A673 (cell line): Measurements from ENCODE around the gene NEK7.

Experiments
- CTCF ChIP-seq: fragments of 300-800, 200-600 bp; sonication (generic); conservative IDR thresholded peaks from 2 replicates; pipeline ENCODE4 v1.5.1; 2017; ENCODE audit warnings: low read depth, mild to moderate bottlenecking, antibody characterized with exemption, low read length, moderate library complexity, mixed read lengths
- EZH2 ChIP-seq: fragments of 200-600 bp; sonication (generic); IDR thresholded peaks from 2 replicates; pipeline ENCODE4 v1.6.1; 2017; ENCODE audit warnings: borderline replicate concordance, low read depth, mild to moderate bottlenecking, mixed read lengths, antibody characterized with exemption, low read length; ENCODE audit not compliant: poor library complexity, severe bottlenecking

DNA sequence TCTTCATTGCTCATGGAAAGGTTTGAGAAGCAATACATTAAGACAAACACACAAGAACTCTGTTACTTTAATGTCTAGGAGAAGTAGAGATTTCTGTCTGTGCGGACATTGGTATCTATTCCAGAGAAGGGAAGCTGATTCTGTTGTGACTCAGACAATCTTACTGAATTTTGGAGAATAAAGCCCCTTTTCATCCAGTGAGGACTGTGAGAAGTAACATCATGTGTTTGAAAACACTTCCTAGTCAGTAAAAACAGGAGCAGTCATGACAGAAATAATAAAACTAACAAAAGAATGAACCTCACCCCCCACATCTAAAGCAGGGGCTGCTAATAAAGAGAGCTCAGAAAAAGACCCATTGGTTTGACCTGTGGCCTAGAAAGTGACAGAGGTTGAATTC is 46.6 kb downstream of the NEK7 start:
- TF ChIP-seq CTCF (no peak), EZH2 (no peak)
